Gastrocnemius medialis (tissue), 4 donors: ENCODE results near the gene PLD1. TPM values are rescaled to one million over a fixed set of nuclear protein-coding genes. Genes with fewer than 3 reads are reported as not detected.

ENCODE experiments used
- ATAC-seq, 2 donors: fragments of 150-250 bp; one replicate each; pipeline ENCODE4 v1.9.1; 2016
- DNase-seq, 2 donors: peaks; one replicate each; pipeline ENCODE4 v3.0.0-alpha.2; 2019
- H3K27ac ChIP-seq, 4 donors: fragments of 200-600 bp; sonication (generic); 1 replicate in 1 of 4; 2 replicates in 3 of 4; pipeline ENCODE4 v1.5.1; 2016 to 2018; ENCODE audit warnings: mild to moderate bottlenecking in 2 of 4, moderate library complexity in 1 of 4
- H3K27me3 ChIP-seq, 3 donors: fragments of 200-600 bp; sonication (generic) in 2 of 3; 1 replicate in 1 of 3; 2 replicates in 2 of 3; pipeline versions ENCODE4 v1.5.1 to v1.6.0; 2016 to 2019; ENCODE audit warnings: mild to moderate bottlenecking in 1 of 3, moderate library complexity in 1 of 3
- H3K36me3 ChIP-seq, 2 donors: fragments of 200-600 bp; sonication (generic) in 1 of 2; one replicate each; pipeline ENCODE4 v1.5.1; 2017 to 2018
- H3K4me1 ChIP-seq, 2 donors: fragments of 200-600 bp; sonication (generic) in 1 of 2; one replicate each; pipeline ENCODE4 v1.5.1; 2016 to 2017; ENCODE audit warnings: mild to moderate bottlenecking in 2 of 2
- H3K4me3 ChIP-seq, 4 donors: fragments of 200-600 bp; sonication (generic) in 3 of 4; 1 replicate in 1 of 4; 2 replicates in 3 of 4; pipeline ENCODE4 v1.5.1; 2016 to 2019; ENCODE audit warnings: mild to moderate bottlenecking in 2 of 4
- H3K9me3 ChIP-seq, 3 donors: fragments of 200-600 bp; sonication (generic) in 2 of 3; 1 replicate in 1 of 3; 2 replicates in 2 of 3; pipeline ENCODE4 v1.5.1; 2016 to 2019
- CTCF ChIP-seq, 5 experiments: fragments of 450-650 bp in 3 of 5; fragments of 200-600 bp in 2 of 5; sonication (generic) in 2 of 5; IDR thresholded peaks in 4 of 5; conservative IDR thresholded peaks in 1 of 5; 1 replicate in 4 of 5; 2 replicates in 1 of 5; pipeline ENCODE4 v1.5.1; 2016 to 2019; ENCODE audit warnings: antibody characterized with exemption in 5 of 5, mild to moderate bottlenecking in 3 of 5, moderate library complexity in 3 of 5
- POLR2A ChIP-seq, 2 donors: fragments of 450-650 bp; IDR thresholded peaks; one replicate each; pipeline ENCODE4 v1.6.1; 2017; ENCODE audit warnings: antibody characterized with exemption in 2 of 2, mild to moderate bottlenecking in 2 of 2, moderate library complexity in 2 of 2
- in situ Hi-C, 4 donors: fragments of 200-750 bp; cut with MboI; loops; one replicate each; pipeline versions ENCODE4 v1.15.0 to v1.8.0; 2017; ENCODE audit warnings: low sequenced_read_pairs in 4 of 4
- intact Hi-C: fragments of 100-400 bp; cut with DNase I; formaldehyde crosslinking; loops from one replicate; pipeline ENCODE4 v1.15.1; 2023; ENCODE audit warnings: low total_unique reads
- total RNA-seq, 4 donors: library from RNA; depleted of rRNA; stranded (reverse); fragments of >200 nt; gene quantifications; one replicate each; pipeline versions ENCODE4 v1.1.0 to v1.2.3, GENCODE V29; 2016

The PLD1 gene
- total RNA-seq, 4 donors from 2014 or later = 1.9 to 5.6 (median 4.6) TPM

- Histone ChIP-seq H3K27me3 (no peaks in the 10 kb centered on the region), H3K4me1 (peaks cover 0 to 3% of the 10 kb centered on the region in 2 donors), H3K4me3 (no peak overlapping the region), H3K9me3 (no peaks in the 10 kb centered on the region), H3K27ac (no peak overlapping the region), H3K36me3 (no peaks in the 10 kb centered on the region)
- TF ChIP-seq CTCF (IDR thresholded peaks at IDR 0.05 in 4 of 5, conservative IDR thresholded peaks at IDR 0.05 in 1 of 5) (no peak), POLR2A (IDR thresholded peaks at IDR 0.05) (no peak)
- in situ Hi-C loops = loop anchor here in 2 of 4 donors (25.0 kb wide), 2 partner anchors 204 to 496 kb away; no protein-coding TSS in a partner anchor
- no peak for ATAC-seq
- intact Hi-C loops = no loop called here
- no peak for DNase-seq
These were observed 31.3 kb upstream of the PLD1 start for GRCh38 chr3:171841620-171842000.

GRCh38 chr3:171840811-171841619, 30.7 kb upstream of the PLD1 start:
- no peaks in the 10 kb centered on the region for H3K9me3 ChIP-seq
- H3K4me1 ChIP-seq = peaks cover 0 to 3% of the 10 kb centered on the region in 2 donors
- H3K27ac ChIP-seq = no peak overlapping the region
- H3K27me3 ChIP-seq = no peaks in the 10 kb centered on the region
- TF ChIP-seq CTCF (IDR thresholded peaks at IDR 0.05 in 4 of 5, conservative IDR thresholded peaks at IDR 0.05 in 1 of 5) = no peak
- no peak for TF ChIP-seq POLR2A (IDR thresholded peaks at IDR 0.05)
- in situ Hi-C loops (loop anchor here in 2 of 4 donors (25.0 kb wide), 2 partner anchors 204 to 496 kb away; no protein-coding TSS in a partner anchor), intact Hi-C loops (no loop called here)
- DNase-seq (no peak), ATAC-seq (no peak)
- no peaks in the 10 kb centered on the region for H3K36me3 ChIP-seq
- H3K4me3 ChIP-seq = no peak overlapping the region

DNA sequence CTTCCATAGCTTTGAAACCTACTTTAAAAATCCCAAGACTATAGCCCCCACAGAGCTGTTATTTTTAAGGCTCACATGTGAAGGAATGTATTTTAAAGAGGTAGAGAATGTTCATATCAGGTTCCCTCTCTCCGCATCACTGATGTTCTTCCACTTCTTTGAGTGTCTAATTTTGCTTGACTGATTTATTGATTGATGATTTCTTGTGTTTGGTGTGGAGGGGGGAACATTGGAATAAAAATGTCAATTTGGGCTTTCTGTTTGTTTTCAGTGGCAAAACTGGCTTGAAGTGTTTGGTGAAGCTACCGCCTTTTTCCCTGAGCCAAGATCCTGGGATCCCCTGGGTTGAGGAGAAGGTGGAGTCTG, 30.1 kb upstream of the PLD1 start:
- in situ Hi-C loops = loop anchor here in 2 of 4 donors (25.0 kb wide), 2 partner anchors 203 to 497 kb away; no protein-coding TSS in a partner anchor
- H3K4me3 ChIP-seq = no peak overlapping the region
- ATAC-seq = no peak
- intact Hi-C loops = no loop called here
- H3K9me3 ChIP-seq = no peaks in the 10 kb centered on the region
- no peak for DNase-seq
- H3K27me3 ChIP-seq = no peaks in the 10 kb centered on the region
- no peaks in the 10 kb centered on the region for H3K36me3 ChIP-seq
- H3K27ac ChIP-seq = no peak overlapping the region
- H3K4me1 ChIP-seq = peaks cover 2 to 3% of the 10 kb centered on the region in 2 donors
- TF ChIP-seq CTCF (IDR thresholded peaks at IDR 0.05 in 4 of 5, conservative IDR thresholded peaks at IDR 0.05 in 1 of 5) = no peak
- no peak for TF ChIP-seq POLR2A (IDR thresholded peaks at IDR 0.05)

GRCh38 chr3:171839270-171839669, 29.0 kb upstream of the PLD1 start:
- intact Hi-C loops = loop anchor here (10.0 kb wide), 1 partner anchor 654 kb away; no protein-coding TSS in a partner anchor

More at GRCh38 chr3:171839270-171839669, 29.0 kb upstream of the PLD1 start:
- no peak for ATAC-seq
- no peak for TF ChIP-seq CTCF (IDR thresholded peaks at IDR 0.05 in 4 of 5, conservative IDR thresholded peaks at IDR 0.05 in 1 of 5)
- no peak for TF ChIP-seq POLR2A (IDR thresholded peaks at IDR 0.05)
- Histone ChIP-seq H3K27ac (no peak overlapping the region), H3K4me1 (peaks cover 10 to 13% of the 10 kb centered on the region in 2 donors), H3K9me3 (no peaks in the 10 kb centered on the region), H3K36me3 (no peaks in the 10 kb centered on the region), H3K27me3 (no peaks in the 10 kb centered on the region), H3K4me3 (no peak overlapping the region)
- in situ Hi-C loops = loop anchor here in 3 of 4 donors (10.0 to 25.0 kb wide), 3 partner anchors 194 to 498 kb away; no protein-coding TSS in a partner anchor
- DNase-seq = no peak
